Measurements from ENCODE around the gene ANKRD45.
"Not testable (repeated sequence)": the region's sequence is repeated elsewhere in the genome, so short reads cannot be mapped to it uniquely, and the experiment has no call there.

Gene ANKRD45

GRCh38 chr1:173637236-173638042 is 32.2 kb downstream of the ANKRD45 start:
- not testable (repeated sequence) for H3K4me3 ChIP-seq (ENCODE audit: low read length); H3K36me3 ChIP-seq (ENCODE audit: insufficient read depth, low read length); H3K4me1 ChIP-seq (ENCODE audit: insufficient read depth, low read length); H3K27me3 ChIP-seq (ENCODE audit: insufficient read depth, low read length); H3K9me3 ChIP-seq (ENCODE audit: low read length); H2AFZ ChIP-seq (ENCODE audit: low read depth, low read length)

- no peak within 1 kb of the TSS for H2AFZ ChIP-seq (ENCODE audit: low read depth, low read length)
- H3K4me1 ChIP-seq (ENCODE audit: insufficient read depth, low read length): no peaks in the 10 kb centered on the region
- H3K9me3 ChIP-seq (ENCODE audit: low read length): peaks cover 4% of the 10 kb centered on the region
- H3K27me3 ChIP-seq (ENCODE audit: insufficient read depth, low read length): no peaks in the 10 kb centered on the region
- no peaks in the 10 kb centered on the region for H3K36me3 ChIP-seq (ENCODE audit: insufficient read depth, low read length)
- no peak within 1 kb of the TSS for H3K4me3 ChIP-seq (ENCODE audit: low read length)
These were observed 34.5 kb downstream of the ANKRD45 start, which contains the start of gene TEX50 for GRCh38 chr1:173635116-173635515. TEX50 (plus strand) TSS chr1:173635338; CDS start chr1:173635522, 184 bp downstream.

GRCh38 chr1:173628888-173629287 is 40.8 kb downstream of the ANKRD45 start:
- no peaks in the 10 kb centered on the region for H3K36me3 ChIP-seq (ENCODE audit: insufficient read depth, low read length)
- H2AFZ ChIP-seq (ENCODE audit: low read depth, low read length): no peak overlapping the region
- no peak overlapping the region for H3K4me3 ChIP-seq (ENCODE audit: low read length)
- H3K27me3 ChIP-seq (ENCODE audit: insufficient read depth, low read length): no peaks in the 10 kb centered on the region
- H3K9me3 ChIP-seq (ENCODE audit: low read length): no peaks in the 10 kb centered on the region
- H3K4me1 ChIP-seq (ENCODE audit: insufficient read depth, low read length): no peaks in the 10 kb centered on the region

DNA sequence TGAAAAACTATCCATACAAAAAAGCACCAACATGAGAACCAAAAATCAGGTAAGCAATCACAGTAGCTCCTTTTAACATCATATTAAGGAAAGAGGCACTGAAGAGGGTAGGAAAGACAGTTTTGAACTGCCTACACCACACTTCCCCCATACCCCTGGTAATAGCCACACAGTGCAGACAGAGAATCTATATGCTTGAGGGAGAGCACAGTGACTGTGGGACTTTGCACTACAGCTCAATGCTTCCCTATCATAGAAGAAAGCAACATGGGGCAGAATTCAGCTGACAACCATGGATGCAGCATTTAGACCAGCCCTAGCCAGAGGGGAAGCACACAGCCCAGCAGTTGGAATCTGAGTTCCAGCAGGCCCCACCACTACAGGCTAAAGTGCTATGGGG is 42.4 kb downstream of the ANKRD45 start:
- Histone ChIP-seq H3K36me3 (ENCODE audit: insufficient read depth, low read length) (no peaks in the 10 kb centered on the region), H3K27me3 (ENCODE audit: insufficient read depth, low read length) (no peaks in the 10 kb centered on the region), H3K9me3 (ENCODE audit: low read length) (no peaks in the 10 kb centered on the region), H3K4me1 (ENCODE audit: insufficient read depth, low read length) (no peaks in the 10 kb centered on the region), H3K4me3 (ENCODE audit: low read length) (no peak overlapping the region), H2AFZ (ENCODE audit: low read depth, low read length) (no peak overlapping the region)

GRCh38 chr1:173616859-173617258 is 52.8 kb downstream of the ANKRD45 start:
- Histone ChIP-seq H3K27me3 (ENCODE audit: insufficient read depth, low read length) (no peaks in the 10 kb centered on the region), H3K9me3 (ENCODE audit: low read length) (no peaks in the 10 kb centered on the region), H3K36me3 (ENCODE audit: insufficient read depth, low read length) (no peaks in the 10 kb centered on the region), H2AFZ (ENCODE audit: low read depth, low read length) (no peak overlapping the region), H3K4me1 (ENCODE audit: insufficient read depth, low read length) (no peaks in the 10 kb centered on the region), H3K4me3 (ENCODE audit: low read length) (no peak overlapping the region)

- H2AFZ ChIP-seq (ENCODE audit: low read depth, low read length); H3K4me1 ChIP-seq (ENCODE audit: insufficient read depth, low read length); H3K27me3 ChIP-seq (ENCODE audit: insufficient read depth, low read length); H3K4me3 ChIP-seq (ENCODE audit: low read length); H3K9me3 ChIP-seq (ENCODE audit: low read length); H3K36me3 ChIP-seq (ENCODE audit: insufficient read depth, low read length): not testable (repeated sequence)
These were observed 56.6 kb downstream of the ANKRD45 start for GRCh38 chr1:173613086-173613485.

DNA sequence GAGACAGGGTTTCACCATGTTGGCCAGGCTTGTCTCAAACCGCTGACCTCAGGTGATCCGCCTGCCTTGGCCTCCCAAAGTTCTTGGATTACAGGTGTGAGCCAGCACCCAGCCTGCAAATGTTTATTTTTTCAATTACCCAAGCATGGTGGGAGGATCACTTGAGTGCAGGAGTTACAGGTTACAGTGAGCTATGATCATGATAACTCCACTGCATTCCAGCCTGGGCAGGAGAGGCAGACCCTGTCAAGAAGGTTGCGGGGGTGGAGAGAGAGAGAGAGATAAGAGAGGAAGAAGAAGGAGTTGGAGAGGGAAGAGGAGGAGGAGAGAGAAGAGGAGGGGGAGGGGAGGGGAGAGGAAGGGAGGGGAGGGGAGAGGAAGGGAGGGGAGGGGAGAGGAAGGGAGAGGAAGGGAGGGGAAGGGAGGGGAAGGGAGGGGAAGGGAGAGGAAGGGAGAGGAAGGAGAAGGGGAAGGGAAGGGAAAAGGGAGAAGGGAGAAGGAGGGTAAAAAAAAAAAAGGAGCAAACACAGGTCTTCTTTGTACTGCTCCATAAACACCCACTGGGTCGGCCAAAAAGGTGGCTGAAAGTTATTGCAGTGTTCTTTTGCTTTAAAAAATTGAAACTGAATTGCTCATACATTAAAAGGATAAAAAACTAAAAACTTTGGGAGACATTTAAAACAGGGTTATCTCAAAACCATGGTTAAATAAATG is 61.0 kb downstream of the ANKRD45 start:
- Histone ChIP-seq H2AFZ (ENCODE audit: low read depth, low read length) (no peak overlapping the region), H3K4me1 (ENCODE audit: insufficient read depth, low read length) (no peaks in the 10 kb centered on the region), H3K9me3 (ENCODE audit: low read length) (no peaks in the 10 kb centered on the region), H3K36me3 (ENCODE audit: insufficient read depth, low read length) (no peaks in the 10 kb centered on the region), H3K27me3 (ENCODE audit: insufficient read depth, low read length) (no peaks in the 10 kb centered on the region), H3K4me3 (ENCODE audit: low read length) (no peak overlapping the region)

DNA sequence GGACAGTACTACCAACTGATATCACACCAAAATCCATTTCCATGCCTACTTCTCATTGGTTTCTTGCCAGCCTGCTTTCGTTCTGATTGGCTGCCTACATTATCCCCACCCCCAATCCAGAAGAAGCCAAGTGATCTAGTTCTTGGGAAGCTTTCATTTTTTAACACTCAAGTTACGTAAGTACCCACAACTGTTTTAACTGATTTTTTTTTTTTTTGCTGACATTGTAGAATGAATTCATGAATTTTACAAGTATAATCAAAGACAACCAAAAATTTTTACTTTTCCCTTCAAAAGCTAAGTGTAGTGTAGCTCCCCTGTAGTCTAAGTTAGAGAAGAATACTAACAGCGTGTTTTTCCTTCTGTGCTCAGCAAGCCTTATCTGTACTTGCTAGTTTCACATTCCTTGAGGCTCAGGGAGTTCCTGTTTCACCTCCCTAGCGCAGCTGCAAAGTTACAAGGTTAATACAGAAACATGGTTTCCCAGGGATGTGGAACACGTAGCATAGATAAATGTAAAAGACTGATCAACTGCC is 66.5 kb downstream of the ANKRD45 start, which contains the start of gene SLC9C2:
SLC9C2 (minus strand) TSS at position 17 of the 536 bp plus-strand sequence. CDS start 1,296 bp downstream, outside the sequence.
- no peaks in the 10 kb centered on the region for H3K9me3 ChIP-seq (ENCODE audit: low read length)
- H3K4me1 ChIP-seq (ENCODE audit: insufficient read depth, low read length): no peaks in the 10 kb centered on the region
- no peaks in the 10 kb centered on the region for H3K27me3 ChIP-seq (ENCODE audit: insufficient read depth, low read length)
- H3K4me3 ChIP-seq (ENCODE audit: low read length): no peak within 1 kb of the TSS
- H3K36me3 ChIP-seq (ENCODE audit: insufficient read depth, low read length): no peaks in the 10 kb centered on the region
- H2AFZ ChIP-seq (ENCODE audit: low read depth, low read length): no peak within 1 kb of the TSS

GRCh38 chr1:173601588-173601987 is 68.1 kb downstream of the ANKRD45 start:
- Histone ChIP-seq H2AFZ (ENCODE audit: low read depth, low read length) (no peak overlapping the region), H3K27me3 (ENCODE audit: insufficient read depth, low read length) (no peaks in the 10 kb centered on the region), H3K36me3 (ENCODE audit: insufficient read depth, low read length) (no peaks in the 10 kb centered on the region), H3K4me1 (ENCODE audit: insufficient read depth, low read length) (no peaks in the 10 kb centered on the region), H3K9me3 (ENCODE audit: low read length) (no peaks in the 10 kb centered on the region), H3K4me3 (ENCODE audit: low read length) (no peak overlapping the region)

DNA sequence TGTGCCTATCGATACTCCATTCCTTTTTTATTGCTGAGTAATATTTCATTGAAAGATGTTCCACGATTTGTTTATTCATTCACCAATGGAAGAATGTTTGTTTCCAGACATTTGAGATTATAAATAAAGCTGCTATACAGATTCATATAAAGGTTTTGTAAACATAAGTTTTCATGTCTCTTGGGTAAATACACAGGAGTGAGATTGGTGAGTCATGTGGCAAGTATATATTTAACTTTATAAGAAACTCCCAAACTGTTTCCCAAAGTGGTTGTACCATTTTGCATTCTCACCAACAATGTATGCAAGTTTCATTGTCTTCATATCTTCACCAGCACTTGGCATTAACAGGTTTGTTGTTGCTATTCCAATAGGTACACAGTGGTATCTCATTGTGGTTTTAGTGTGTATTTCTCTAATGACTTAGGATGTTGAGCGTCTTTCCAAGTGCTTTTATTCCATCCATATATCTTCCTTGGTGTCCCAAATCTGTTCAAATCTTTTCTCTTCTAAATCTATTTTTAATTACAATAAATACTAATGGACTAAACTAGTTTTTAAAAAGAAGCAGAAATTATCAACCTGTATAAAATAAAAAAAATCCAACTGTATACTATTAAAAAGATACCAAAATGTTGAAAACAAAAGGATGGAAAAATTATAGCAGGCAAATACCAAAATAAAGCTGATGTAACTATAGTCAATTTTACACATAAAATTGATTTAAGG is 73.4 kb downstream of the ANKRD45 start:
- no peaks in the 10 kb centered on the region for H3K4me1 ChIP-seq (ENCODE audit: insufficient read depth, low read length)

GRCh38 chr1:173591138-173591537 is 78.5 kb downstream of the ANKRD45 start:
- not testable (repeated sequence) for H3K4me3 ChIP-seq (ENCODE audit: low read length); H3K27me3 ChIP-seq (ENCODE audit: insufficient read depth, low read length); H3K36me3 ChIP-seq (ENCODE audit: insufficient read depth, low read length); H2AFZ ChIP-seq (ENCODE audit: low read depth, low read length); H3K9me3 ChIP-seq (ENCODE audit: low read length); H3K4me1 ChIP-seq (ENCODE audit: insufficient read depth, low read length)

More for the DNA sequence above, 73.4 kb downstream of the ANKRD45 start:
- Histone ChIP-seq H3K4me3 (ENCODE audit: low read length) (no peak overlapping the region), H3K9me3 (ENCODE audit: low read length) (no peaks in the 10 kb centered on the region), H3K36me3 (ENCODE audit: insufficient read depth, low read length) (no peaks in the 10 kb centered on the region), H2AFZ (ENCODE audit: low read depth, low read length) (no peak overlapping the region), H3K27me3 (ENCODE audit: insufficient read depth, low read length) (no peaks in the 10 kb centered on the region)

DNA sequence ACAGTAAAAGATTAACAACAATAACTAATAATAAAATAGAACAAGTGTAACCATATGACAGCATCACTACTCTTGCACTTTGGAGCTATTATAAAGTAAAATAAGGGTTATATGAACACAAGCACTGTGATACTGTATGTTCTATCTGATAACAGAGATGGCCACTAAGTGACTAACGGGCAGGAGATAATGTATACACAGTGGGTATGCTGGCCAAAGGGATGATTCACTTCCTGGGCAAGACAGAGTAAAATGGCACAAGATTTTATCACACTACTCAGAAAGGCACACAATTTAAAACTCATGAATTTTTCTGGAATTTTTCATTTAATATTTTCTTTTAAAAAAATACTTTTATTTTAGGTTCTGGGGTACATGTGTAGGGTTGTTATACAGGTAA is 79.1 kb downstream of the ANKRD45 start:
- Histone ChIP-seq H3K27me3 (ENCODE audit: insufficient read depth, low read length) (no peaks in the 10 kb centered on the region), H3K36me3 (ENCODE audit: insufficient read depth, low read length) (no peaks in the 10 kb centered on the region), H3K4me1 (ENCODE audit: insufficient read depth, low read length) (no peaks in the 10 kb centered on the region), H3K9me3 (ENCODE audit: low read length) (no peaks in the 10 kb centered on the region), H3K4me3 (ENCODE audit: low read length) (no peak overlapping the region), H2AFZ (ENCODE audit: low read depth, low read length) (no peak overlapping the region)
